Activated CD4-positive, alpha-beta T cell treated with anti-CD3 and anti-CD28 coated beads, Interleukin-2, Interleukin-6, amounts not matched to agents 100 ng/mL and 50 ng/mL, durations not matched to agents 16 hours and 8 hours (primary cell): Measurements from ENCODE around the gene RALGAPB.
"Not testable (repeated sequence)": the region's sequence is repeated elsewhere in the genome, so short reads cannot be mapped to it uniquely, and the experiment has no call there.

Experiments
- DNase-seq: peaks from one replicate; pipeline ENCODE4 v3.0.0-alpha.2; 2020

RALGAPB gene

GRCh38 chr20:38589967-38590675 lies 117.5 kb downstream of the RALGAPB start:
- no peak for DNase-seq

DNA sequence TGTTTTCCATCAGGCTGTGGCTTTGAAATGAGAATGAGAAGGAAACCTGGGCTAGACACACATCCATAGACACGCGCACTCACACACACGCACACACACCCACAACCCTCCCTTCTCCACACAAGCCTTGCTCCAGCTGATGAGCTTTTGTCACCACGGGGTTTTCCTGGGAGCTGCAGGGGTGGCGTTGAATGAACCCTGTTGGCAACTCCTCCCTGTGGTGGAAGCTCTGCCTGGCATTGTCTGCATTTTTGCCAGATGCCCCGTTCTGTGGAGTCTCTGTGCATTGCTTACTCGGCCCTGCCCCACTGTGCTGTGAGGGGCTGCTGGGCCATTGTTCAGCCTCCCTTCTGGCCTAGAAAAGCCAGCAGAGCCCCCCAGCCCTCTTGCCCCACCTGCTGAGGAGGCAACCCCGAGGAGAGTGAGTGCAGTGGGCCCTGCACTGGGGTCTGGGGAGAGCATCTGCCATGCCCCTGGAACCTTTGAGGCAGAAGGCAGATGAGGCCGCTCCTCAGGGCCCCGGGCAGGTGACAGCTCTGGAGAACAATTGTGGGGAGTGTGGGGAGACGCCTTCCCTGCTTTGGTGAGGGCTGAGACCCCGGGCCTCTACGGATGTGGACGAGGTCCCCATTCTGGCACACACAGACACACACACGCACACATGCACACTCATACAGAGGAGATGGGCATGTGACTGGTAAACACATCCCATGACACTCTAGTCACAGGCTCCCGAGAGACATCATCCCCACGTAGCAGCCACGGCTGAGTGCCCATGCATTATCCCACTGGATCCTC lies 118.2 kb downstream of the RALGAPB start:
- no peak for DNase-seq

GRCh38 chr20:38591474-38592410 lies 119.1 kb downstream of the RALGAPB start:
- DNase-seq, result no peak

DNA sequence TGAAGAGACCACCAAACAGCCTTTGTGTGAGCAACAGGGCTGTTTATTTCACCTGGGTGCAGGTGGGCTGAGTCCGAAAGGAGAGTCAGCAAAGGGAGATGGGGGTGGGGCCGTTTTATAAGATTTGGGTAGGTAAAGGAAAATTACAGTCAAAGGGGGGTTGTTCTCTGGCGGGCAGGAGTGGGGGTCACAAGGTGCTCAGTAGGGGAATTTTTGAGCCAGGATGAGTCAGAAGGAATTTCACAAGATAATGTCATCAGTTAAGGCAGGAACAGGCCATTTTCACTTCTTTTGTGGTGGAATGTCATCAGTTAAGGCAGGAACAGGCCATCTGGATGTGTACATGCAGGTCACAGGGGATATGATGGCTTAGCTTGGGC lies 119.8 kb downstream of the RALGAPB start:
- DNase-seq, result not testable (repeated sequence)

- DNase-seq, result not testable (repeated sequence)
Measured at GRCh38 chr20:38594281-38594680, 121.6 kb downstream of the RALGAPB start.

DNA sequence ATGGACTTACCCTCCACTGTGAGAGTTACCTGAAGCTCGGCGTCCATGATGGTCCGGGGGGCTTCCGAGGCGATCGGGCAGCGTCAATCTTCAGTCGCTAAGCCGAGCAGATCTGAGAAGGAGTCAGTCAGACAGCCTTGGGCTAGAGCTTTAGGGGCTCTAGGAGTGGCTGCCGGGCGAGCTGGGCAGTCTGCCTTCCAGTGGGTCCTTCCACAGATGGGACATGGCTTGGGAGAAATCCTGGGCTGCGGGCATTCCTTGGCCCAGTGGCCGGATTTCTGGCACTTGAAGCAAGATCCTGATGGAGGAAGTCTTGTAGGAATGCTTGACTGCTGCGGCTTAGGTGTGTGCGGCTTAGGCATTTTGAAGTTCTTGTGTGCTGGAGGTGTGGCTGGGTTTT lies 123.2 kb downstream of the RALGAPB start:
- not testable (repeated sequence) for DNase-seq

DNA sequence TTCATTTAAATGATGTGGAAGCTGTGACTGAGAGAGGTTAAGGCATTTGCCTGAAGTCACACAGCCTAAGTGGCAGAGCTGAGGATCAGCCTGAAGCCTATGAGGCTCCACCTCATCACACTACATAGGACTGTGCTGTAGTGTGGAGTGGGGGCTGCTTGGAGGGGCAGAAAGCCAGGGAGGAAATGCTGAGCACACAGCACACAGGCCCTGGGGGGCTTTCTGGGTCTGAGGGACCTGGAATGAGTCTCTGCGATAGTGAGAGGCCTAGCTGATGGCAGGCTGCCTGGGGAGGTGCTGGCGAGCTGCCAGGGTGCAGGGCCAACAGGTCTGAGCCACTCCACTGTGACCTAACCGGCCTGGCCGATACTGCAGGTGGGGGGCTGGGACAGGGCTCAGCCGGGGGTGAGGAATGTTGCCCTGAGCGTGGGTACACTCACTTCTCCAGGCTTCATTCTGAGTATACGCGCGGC lies 126.8 kb downstream of the RALGAPB start:
- no peak for DNase-seq

DNA sequence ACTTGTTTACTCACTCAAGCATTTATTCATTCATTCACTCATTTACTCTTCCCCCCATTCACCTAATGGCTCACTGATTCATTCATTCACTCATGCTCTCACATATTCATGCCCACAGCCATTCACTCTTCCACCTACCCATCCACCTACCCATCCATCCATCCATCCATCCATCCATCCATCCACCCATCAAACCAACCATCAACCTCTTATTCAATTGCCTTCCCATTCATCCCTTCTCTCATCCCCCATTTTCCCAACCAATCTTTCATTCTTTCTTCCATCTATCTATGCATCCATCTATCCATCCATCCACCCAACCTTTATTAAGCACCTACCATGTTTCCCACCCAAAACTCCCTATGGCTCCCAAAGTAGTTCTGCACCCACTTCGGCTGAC lies 127.4 kb downstream of the RALGAPB start:
- DNase-seq, result no peak

DNA sequence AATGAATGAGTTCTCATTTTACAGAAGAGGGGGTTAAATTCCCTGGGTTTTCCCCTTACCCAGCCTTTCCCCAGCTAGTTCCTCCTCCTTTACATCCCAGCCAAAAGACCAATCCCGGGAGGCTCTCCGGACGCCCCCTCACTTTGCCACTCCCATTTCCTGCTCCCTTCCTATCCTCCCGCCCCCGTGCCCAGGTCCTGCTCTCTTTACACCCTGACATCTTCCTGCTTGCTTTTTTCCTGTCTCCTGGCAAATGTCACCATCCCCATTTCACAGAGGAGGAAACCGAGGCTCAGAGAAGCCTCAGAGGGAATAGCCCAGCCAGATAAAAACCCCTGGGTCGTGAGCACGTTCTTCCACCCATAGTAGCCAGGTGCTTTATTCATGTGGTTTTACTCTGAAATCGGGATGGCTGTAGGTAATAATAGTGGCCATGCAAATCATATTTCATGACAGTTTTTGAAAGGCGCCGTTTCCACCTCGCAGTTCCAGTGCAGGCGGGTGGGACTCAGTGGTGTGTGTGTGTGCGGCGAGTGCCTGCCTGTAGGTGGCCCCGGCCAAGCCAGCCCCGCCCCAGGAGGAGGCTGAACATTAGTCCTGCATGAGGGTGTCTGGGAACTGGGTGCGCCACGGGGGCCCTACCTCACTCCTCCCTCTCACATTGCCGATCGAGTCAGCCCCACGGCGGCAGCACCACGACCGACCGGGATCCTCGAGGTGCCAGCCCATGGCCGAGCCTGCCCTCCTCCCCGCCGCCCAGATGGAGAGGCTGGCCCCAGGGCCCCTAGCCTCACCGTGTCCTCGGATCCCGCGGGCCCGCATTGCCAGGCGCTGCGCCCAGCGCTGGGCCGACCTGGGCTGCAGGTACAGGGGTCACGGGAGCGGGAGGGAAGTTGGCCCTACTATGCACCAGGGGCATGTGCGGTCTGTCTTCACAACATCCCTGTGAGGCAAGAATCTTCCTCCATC lies 128.9 kb downstream of the RALGAPB start, which contains the start of gene ARHGAP40:
ARHGAP40 (plus strand) TSS at position 594 of the 969 bp plus-strand sequence.
- no peak for DNase-seq

DNA sequence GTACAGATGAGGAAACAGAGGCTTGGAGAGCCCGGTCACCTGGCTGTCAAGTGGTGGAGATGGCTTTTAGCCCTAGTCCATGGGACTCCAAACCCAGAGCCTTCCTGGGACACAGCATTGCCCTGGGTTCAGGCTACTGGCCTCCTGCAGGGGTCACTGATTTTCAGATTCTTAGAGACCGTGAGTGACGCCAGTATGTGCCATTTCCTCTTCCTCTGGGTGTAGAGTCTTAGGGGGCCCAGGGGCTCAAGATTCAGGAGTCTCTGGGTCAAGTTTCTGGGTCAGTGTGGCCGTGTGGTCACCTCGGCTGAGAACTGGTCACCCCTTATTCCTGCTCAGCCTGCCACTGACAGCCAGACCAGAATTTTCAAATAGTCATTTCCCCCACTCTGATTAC lies 129.5 kb downstream of the RALGAPB start:
- no peak for DNase-seq

DNA sequence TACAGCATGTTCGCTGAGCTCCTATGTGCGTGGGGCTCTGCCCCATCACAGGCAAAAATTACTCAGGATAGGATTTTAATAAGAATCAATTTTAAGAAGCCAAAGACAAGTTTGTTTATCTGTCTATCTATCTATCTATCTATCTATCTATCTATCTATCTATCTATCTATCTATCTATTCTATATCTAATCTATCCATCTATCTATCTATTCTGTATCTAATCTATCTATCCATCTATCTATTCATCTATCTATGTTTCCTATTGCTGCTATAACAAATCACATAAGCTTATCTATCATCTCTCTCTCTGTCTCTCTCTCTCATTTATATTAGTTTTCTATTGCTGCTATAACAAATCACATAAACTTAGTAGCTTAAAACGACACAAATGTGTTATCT lies 130.6 kb downstream of the RALGAPB start:
- DNase-seq, result no peak

- DNase-seq, result no peak
Measured at GRCh38 chr20:38604873-38605303, 132.2 kb downstream of the RALGAPB start.

- DNase-seq, result no peak
Measured at GRCh38 chr20:38607351-38607750, 134.7 kb downstream of the RALGAPB start.

DNA sequence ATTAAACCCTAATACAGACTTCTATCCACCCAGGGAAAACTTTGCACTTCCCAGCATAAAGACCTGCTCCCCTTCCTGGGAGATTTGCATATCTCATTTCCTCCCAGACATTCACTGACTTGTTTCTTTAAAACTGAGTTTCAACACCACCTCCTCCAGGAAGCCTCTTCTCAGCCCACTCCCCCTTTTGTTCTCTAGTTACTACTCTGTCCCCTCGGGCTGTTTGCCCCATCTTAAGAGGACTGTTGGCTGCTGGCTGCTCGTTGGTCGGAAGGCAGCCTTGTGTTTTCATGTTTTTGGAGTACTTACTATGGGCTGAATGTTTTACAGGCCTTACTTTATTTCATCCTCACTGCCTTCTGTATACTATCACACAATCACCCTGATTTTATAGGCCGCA lies 135.5 kb downstream of the RALGAPB start:
- no peak for DNase-seq

GRCh38 chr20:38609815-38610214 lies 137.2 kb downstream of the RALGAPB start:
- no peak for DNase-seq

DNA sequence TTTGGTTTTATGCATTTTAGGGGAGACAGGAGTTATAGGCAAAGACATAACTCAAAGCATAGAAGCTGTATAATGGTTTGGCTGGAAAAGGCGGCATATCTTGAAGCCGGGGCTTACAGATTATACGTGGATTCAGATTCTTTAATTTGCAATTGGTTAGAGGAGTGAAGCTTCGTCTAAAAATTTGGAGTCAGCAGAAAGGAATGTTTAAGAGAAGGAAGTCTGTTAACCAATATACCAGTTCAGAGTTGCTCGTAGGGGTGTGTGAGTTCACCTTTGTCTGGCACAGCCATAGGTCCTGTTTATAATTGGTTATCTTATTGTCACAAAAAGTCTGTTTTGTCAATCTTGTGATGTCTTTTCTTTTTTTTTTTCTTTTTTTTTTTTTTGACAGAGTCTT lies 137.9 kb downstream of the RALGAPB start:
- DNase-seq, result no peak

GRCh38 chr20:38612751-38613515 lies 140.3 kb downstream of the RALGAPB start:
- no peak for DNase-seq

GRCh38 chr20:38615283-38615682 lies 142.6 kb downstream of the RALGAPB start:
- DNase-seq, result no peak

- DNase-seq, result no peak
Measured at GRCh38 chr20:38616457-38616856, 143.8 kb downstream of the RALGAPB start.

DNA sequence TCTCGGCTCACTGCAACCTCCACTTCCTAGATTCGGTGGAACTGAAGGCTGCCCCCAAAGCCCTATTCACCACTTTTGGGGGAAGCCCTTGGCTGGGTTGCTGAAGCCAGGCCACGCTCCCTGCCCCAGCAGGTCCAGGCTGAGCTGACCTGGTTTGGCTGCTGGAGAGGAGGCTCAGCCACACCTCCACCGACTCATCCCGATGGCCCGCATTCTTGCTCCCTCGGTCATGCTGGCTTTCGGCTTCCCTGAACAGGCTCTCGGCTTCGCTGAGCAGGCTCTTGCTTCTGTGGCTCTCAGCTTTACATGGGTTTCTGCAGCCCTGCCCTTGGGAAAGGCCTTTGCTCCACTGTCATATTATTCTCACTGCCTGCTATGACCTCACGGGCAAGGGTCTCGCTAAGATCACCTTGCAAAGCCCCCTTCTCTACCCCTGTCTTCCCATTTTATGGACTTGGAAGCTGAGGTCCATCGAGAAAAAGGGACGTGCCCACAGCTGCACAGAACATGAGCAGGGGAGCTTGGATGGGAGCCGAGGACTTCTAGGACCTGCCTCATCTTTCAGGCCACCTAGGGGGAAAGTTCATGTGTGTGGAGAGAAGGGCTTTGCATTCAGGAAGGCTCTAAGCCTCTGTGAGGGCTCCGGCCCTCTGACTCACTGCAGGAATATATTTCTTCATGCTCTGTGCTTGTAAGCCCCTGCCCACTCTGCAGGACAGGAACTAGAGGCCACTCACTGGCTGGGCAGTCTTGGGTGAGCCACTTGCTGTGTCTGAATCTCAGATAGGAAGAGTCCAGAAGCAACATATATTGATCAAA lies 144.6 kb downstream of the RALGAPB start:
- DNase-seq, result no peak
